Activated T-helper 9 cell treated with anti-CD3 and anti-CD28 coated beads, Interleukin-2, amount 50 U/mL, for 16 hours (primary cell): Measurements from ENCODE around the gene KRT85.
"Not testable (repeated sequence)": the region's sequence is repeated elsewhere in the genome, so short reads cannot be mapped to it uniquely, and the experiment has no call there.

Source experiments
- DNase-seq: peaks from one replicate; pipeline ENCODE4 v3.0.0-alpha.2; 2020; ENCODE audit warnings: low read depth

The KRT85 gene

GRCh38 chr12:52347551-52348510 lies 19.4 kb downstream of the KRT85 start:
- DNase-seq = no peak

GRCh38 chr12:52347016-52347415 lies 20.3 kb downstream of the KRT85 start:
- no peak for DNase-seq

- no peak for DNase-seq
Observed at GRCh38 chr12:52346593-52346992, 20.7 kb downstream of the KRT85 start.

GRCh38 chr12:52345041-52345440 lies 22.2 kb downstream of the KRT85 start:
- DNase-seq = not testable (repeated sequence)

- no peak for DNase-seq
Observed at GRCh38 chr12:52344111-52344510, 23.2 kb downstream of the KRT85 start.

- DNase-seq = no peak
Observed at GRCh38 chr12:52343550-52343949, 23.7 kb downstream of the KRT85 start.

GRCh38 chr12:52342781-52343490 lies 24.3 kb downstream of the KRT85 start:
- DNase-seq = no peak

GRCh38 chr12:52341066-52341580 lies 26.2 kb downstream of the KRT85 start:
- DNase-seq = no peak

GRCh38 chr12:52338241-52338960 lies 28.9 kb downstream of the KRT85 start:
- DNase-seq = no peak

GRCh38 chr12:52337054-52337453 lies 30.2 kb downstream of the KRT85 start:
- DNase-seq = no peak

GRCh38 chr12:52336641-52337040 lies 30.6 kb downstream of the KRT85 start:
- DNase-seq = no peak

GRCh38 chr12:52335598-52336262 lies 31.6 kb downstream of the KRT85 start:
- no peak for DNase-seq

GRCh38 chr12:52334185-52334584 lies 33.1 kb downstream of the KRT85 start:
- DNase-seq = no peak

- no peak for DNase-seq
Observed at GRCh38 chr12:52333321-52333720, 34.0 kb downstream of the KRT85 start.

GRCh38 chr12:52332381-52332780 lies 34.9 kb downstream of the KRT85 start:
- DNase-seq = no peak

- DNase-seq = no peak
Observed at GRCh38 chr12:52331833-52332232, 35.4 kb downstream of the KRT85 start.

GRCh38 chr12:52331039-52331438 lies 36.2 kb downstream of the KRT85 start:
- DNase-seq = no peak

- no peak for DNase-seq
Observed at GRCh38 chr12:52327830-52328500, 39.3 kb downstream of the KRT85 start.

- DNase-seq = peak; percentile 59
Observed at GRCh38 chr12:52327052-52327829, 40.0 kb downstream of the KRT85 start.

- no peak for DNase-seq
Observed at GRCh38 chr12:52324153-52324444, 43.2 kb downstream of the KRT85 start.
